ENCODE results near the gene R3HDM4.
A peak's percentile ranks its signal among the peaks of the same experiment; 100 is the strongest.

Gene R3HDM4

DNA sequence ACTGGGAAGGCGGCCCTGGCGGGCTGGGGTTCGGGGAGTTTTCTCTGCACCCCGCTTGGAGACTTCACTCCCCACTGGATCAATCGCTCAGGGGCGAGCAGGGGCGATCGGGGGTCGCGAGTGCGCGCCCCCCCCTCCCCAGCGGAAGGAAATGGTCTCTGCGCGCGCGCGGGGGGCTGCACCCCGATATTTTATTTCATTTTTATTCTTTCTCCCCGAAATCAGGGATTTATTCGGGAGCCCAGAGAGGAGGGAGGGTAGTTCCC lies 13.2 kb upstream of the R3HDM4 start:
- peak overlapping the region; percentile 92 for H3K4me3 ChIP-seq (ENCODE audit: low read depth, low read length)
- DNase-seq (ENCODE audit: low read depth): no peak
- TF ChIP-seq, protein P1, sequence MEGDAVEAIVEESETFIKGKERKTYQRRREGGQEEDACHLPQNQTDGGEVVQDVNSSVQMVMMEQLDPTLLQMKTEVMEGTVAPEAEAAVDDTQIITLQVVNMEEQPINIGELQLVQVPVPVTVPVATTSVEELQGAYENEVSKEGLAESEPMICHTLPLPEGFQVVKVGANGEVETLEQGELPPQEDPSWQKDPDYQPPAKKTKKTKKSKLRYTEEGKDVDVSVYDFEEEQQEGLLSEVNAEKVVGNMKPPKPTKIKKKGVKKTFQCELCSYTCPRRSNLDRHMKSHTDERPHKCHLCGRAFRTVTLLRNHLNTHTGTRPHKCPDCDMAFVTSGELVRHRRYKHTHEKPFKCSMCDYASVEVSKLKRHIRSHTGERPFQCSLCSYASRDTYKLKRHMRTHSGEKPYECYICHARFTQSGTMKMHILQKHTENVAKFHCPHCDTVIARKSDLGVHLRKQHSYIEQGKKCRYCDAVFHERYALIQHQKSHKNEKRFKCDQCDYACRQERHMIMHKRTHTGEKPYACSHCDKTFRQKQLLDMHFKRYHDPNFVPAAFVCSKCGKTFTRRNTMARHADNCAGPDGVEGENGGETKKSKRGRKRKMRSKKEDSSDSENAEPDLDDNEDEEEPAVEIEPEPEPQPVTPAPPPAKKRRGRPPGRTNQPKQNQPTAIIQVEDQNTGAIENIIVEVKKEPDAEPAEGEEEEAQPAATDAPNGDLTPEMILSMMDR (IDR thresholded peaks at IDR 0.05; ENCODE audit: control insufficient read depth, extremely low read depth, insufficient read depth): no peak

DNA sequence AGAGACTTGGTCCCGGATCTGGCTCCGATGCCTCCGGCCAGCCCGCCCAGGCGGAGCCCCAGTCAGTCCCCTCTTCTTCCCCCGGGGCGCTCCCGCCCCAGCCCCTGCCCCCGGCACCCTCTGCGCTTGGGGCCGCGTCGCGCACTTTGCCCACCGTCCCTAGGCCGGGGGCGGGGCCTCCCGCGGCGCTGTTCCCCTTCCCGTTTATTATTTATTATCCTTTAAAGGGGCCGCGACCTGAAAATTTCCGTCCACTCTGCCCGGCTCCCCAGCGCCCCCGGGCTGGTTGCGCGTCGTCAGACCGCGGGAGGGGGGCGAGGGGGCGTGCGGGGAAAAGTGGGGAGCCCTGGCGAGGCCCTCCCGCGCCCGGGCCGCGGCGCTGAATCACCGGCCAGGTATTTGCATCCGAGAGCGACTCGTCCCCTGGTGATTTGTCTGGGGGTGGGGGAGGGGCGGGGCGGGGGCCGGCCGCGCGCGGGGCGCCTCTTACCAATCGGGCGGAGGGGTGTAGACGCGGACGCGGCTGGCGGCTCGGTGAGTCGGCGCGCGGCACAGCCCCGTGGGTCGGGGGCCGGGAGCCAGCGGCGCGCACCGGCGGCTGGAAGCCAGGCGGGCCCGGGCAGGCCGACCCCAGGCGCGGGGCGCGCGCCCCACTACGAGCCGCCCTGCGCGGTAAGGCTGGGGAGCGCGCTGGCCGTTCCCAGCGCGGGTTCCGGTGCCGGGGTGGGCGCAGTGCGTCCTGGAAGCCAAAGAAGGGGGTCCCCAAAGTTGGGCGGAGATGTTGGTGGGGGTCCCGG lies 12.7 kb upstream of the R3HDM4 start, which contains the start of gene ARID3A:
ARID3A (plus strand) TSS at position 510 of the 797 bp plus-strand sequence. CDS start 3,494 bp downstream, outside the sequence.
- TF ChIP-seq, protein P1 (IDR thresholded peaks at IDR 0.05; ENCODE audit: control insufficient read depth, extremely low read depth, insufficient read depth): no peak
- DNase-seq (ENCODE audit: low read depth): no peak
- peak within 1 kb of the TSS; percentile 92 for H3K4me3 ChIP-seq (ENCODE audit: low read depth, low read length)

DNA sequence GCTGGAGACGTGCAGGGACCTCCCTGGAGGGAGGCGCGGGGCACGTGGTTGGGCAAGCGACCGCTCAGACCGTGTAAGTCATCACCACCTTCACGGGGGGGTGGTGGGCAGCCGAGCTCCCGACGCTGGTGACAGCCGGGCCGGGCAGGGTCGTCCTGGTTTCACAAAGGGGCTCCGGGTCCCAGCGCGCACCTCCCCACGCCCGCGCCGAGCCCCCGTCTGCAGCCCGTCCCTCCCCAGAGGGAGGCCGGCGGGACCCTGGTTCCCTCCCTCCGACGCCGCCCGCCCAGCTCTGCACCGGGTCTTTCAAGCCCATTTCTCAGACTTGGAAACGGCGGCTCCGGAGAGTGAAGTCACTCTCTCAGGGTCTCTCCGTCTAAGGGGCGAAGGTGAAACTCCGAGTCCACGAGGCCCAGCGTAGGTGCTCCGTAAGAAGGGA lies 12.1 kb upstream of the R3HDM4 start:
- H3K4me3 ChIP-seq (ENCODE audit: low read depth, low read length): peak overlapping the region; percentile 92
- DNase-seq (ENCODE audit: low read depth): no peak
- TF ChIP-seq, protein P1 (IDR thresholded peaks at IDR 0.05; ENCODE audit: control insufficient read depth, extremely low read depth, insufficient read depth): no peak

DNA sequence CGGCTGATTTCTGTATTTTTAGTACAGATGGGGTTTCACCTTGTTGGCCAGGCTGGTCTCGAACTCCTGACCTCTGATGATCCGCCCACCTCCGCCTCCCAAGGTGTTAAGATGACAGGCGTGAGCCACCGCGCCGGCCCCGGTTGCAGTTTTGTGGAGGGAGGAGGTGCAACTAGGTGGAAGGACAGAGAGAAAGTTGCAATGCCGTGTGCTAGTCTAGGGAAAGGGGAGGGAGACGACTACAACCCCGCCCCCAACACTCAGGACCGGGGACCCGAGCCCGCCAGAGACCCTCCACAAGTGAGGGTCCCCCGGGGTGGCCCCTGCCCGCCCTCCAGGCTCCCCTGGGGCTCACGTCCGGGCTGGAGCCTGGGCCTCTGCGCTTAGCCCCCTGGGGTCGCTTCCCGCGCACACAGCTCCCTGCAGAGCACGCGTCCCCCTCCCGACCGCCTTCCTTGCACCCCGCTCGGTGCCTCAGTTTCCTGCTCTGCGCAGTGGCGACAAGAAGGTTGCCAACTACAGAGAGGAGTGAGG lies 11.6 kb upstream of the R3HDM4 start:
- no peak for DNase-seq (ENCODE audit: low read depth)
- TF ChIP-seq, protein P1 (IDR thresholded peaks at IDR 0.05; ENCODE audit: control insufficient read depth, extremely low read depth, insufficient read depth): no peak

DNA sequence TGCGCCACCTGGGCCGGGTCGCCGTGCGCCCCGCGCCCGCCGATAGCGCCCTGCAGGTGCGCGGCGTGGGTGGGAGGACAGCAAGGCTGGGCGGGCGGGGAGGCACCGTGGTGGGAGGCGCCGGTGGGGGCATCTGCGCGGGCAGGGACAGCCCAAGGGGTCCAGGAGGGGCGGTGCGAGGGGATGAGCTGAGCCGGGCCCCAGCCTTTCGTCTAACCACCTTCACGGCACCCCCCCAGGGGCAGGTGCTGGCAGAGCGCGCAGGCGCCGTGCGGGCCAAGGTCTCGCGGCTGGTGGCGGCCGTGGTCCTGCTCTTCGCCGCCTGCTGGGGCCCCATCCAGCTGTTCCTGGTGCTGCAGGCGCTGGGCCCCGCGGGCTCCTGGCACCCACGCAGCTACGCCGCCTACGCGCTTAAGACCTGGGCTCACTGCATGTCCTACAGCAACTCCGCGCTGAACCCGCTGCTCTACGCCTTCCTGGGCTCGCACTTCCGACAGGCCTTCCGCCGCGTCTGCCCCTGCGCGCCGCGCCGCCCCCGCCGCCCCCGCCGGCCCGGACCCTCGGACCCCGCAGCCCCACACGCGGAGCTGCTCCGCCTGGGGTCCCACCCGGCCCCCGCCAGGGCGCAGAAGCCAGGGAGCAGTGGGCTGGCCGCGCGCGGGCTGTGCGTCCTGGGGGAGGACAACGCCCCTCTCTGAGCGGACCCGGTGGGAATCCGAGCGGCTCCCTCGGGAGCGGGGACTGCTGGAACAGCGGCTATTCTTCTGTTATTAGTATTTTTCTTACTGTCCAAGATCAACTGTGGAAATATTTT lies 7.2 kb upstream of the R3HDM4 start:
- DNase-seq (ENCODE audit: low read depth): no peak
- TF ChIP-seq, protein P1 (IDR thresholded peaks at IDR 0.05; ENCODE audit: control insufficient read depth, extremely low read depth, insufficient read depth): no peak
- H3K4me3 ChIP-seq (ENCODE audit: low read depth, low read length): peak overlapping the region; percentile 21; the same call in 1 of the 2 replicates

More for the DNA sequence above, 11.6 kb upstream of the R3HDM4 start:
- H3K4me3 ChIP-seq (ENCODE audit: low read depth, low read length): peak overlapping the region; percentile 92

DNA sequence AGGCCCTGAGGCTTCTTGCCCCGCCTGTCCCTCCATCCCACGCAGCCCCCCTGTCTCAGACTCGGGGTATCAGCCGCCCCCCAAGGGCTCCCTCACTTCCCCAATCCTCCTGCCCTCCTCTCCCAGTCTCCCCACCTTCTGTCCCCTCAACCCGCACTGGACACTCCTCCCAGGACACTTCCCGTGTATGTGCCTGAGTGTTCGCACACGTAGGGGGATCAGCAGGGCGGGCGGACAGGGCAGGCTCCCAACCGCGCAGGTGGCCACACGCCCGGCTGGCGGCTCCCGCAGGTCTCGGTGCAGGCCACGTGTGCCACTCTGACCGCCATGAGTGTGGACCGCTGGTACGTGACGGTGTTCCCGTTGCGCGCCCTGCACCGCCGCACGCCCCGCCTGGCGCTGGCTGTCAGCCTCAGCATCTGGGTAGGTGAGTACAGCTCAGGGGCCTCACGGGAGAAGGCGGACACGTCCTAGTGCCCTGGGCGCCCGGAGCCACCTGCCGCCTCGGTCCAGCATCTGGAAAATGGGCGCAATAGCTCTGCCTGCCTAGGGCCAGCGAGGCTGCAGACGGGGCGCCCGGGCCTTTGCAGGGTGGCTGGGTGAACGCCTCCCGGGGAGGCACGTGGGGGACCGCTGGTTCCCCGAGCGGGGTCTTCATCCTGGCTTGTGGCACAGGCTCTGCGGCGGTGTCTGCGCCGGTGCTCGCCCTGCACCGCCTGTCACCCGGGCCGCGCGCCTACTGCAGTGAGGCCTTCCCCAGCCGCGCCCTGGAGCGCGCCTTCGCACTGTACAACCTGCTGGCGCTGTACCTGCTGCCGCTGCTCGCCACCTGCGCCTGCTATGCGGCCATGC lies 6.4 kb upstream of the R3HDM4 start:
- TF ChIP-seq, protein P1 (IDR thresholded peaks at IDR 0.05; ENCODE audit: control insufficient read depth, extremely low read depth, insufficient read depth): no peak
- peak overlapping the region; percentile 21; the same call in 1 of the 2 replicates for H3K4me3 ChIP-seq (ENCODE audit: low read depth, low read length)
- no peak for DNase-seq (ENCODE audit: low read depth)
